ENCODE data around the gene DNAI2.

GRCh38 chr17:74336307-74336706 lies 62.3 kb downstream of the DNAI2 start:
- TF ChIP-seq EZH2 (IDR thresholded peaks at IDR 0.05) (no peak), POLR2AphosphoS5 (IDR thresholded peaks at IDR 0.05; ENCODE audit: borderline replicate concordance, low read depth, low read length) (no peak), FOXP2 (optimal IDR thresholded peaks at IDR 0.05; ENCODE audit: control extremely low read depth, extremely low read length, insufficient read depth) (no peak)
